Panc1 (cell line): Measurements from ENCODE around the gene INO80C. TPM values are rescaled to one million over a fixed set of nuclear protein-coding genes. Genes with fewer than 3 reads are reported as not detected.
A peak's percentile ranks its signal among the peaks of the same experiment; 100 is the strongest.

Experiments used
- ATAC-seq: fragments of 200-7000 bp; cut with Tn5 transposase; 2 replicates; pipeline ENCODE4 v1.9.1; 2020; ENCODE audit warnings: mild to moderate bottlenecking, moderate library complexity
- BruUV-seq: library from RNA; stranded (reverse); fragments of 400-500 nt; replicated peaks from 2 replicates; lab custom pipeline; 2021; lab: Mats Ljungman, UMichigan
- CTCF ChIA-PET: fragments of 300-600 bp; sonication (Branson Sonifier 250); formaldehyde crosslinking; loops from one replicate; lab custom pipeline; 2022; ENCODE audit warnings: antibody characterized with exemption; lab: Charles Lee
- POLR2A ChIA-PET: fragments of 300-600 bp; sonication (Branson Sonifier 250); formaldehyde crosslinking; loops from one replicate; lab custom pipeline; 2022; ENCODE audit warnings: antibody characterized with exemption; lab: Charles Lee
- DNase-seq: peaks from one replicate; pipeline ENCODE4 v3.0.0-alpha.2; 2010; ENCODE audit warnings: low read depth, low spot score
- H3K27ac ChIP-seq: 2 replicates; pipeline ENCODE4 v1.5.1; 2011; ENCODE audit warnings: mild to moderate bottlenecking, low read length, inconsistent platforms
- H3K27me3 ChIP-seq: fragments of 200-500 bp; sonication (Bioruptor generic); 2 replicates; pipeline ENCODE4 v1.6.0; 2014; ENCODE audit warnings: low read length, inconsistent platforms; ENCODE audit not compliant: control insufficient read depth, insufficient read depth
- H3K36me3 ChIP-seq: fragments of 200-500 bp; sonication (Bioruptor generic); 2 replicates; pipeline ENCODE4 v1.5.1; 2014; ENCODE audit warnings: inconsistent platforms, mild to moderate bottlenecking, low read length, moderate library complexity; ENCODE audit not compliant: control insufficient read depth, insufficient read depth
- H3K4me1 ChIP-seq: 2 replicates; pipeline ENCODE4 v1.5.1; 2011; ENCODE audit warnings: inconsistent platforms, mild to moderate bottlenecking, low read length, moderate library complexity; ENCODE audit not compliant: control insufficient read depth, insufficient read depth
- H3K4me3 ChIP-seq, 2 experiments: 2 replicates each; pipeline ENCODE4 v1.5.1; 2011 to 2012; ENCODE audit warnings: low read depth in 2 of 2, low read length in 2 of 2, mild to moderate bottlenecking in 2 of 2, inconsistent platforms in 1 of 2, moderate library complexity in 1 of 2
- H3K9me3 ChIP-seq: fragments of 200-500 bp; sonication (Bioruptor generic); 2 replicates; pipeline ENCODE4 v1.5.1; 2014; ENCODE audit warnings: low read depth, mild to moderate bottlenecking, inconsistent platforms, low read length, moderate library complexity; ENCODE audit not compliant: control insufficient read depth, insufficient read depth
- CTCF ChIP-seq: fragments of 450-650 bp; IDR thresholded peaks from 2 replicates; pipeline ENCODE4 v1.5.1; 2017; ENCODE audit warnings: mild to moderate bottlenecking
- POLR2AphosphoS5 ChIP-seq: IDR thresholded peaks from 2 replicates; pipeline ENCODE4 v1.6.1; 2012; ENCODE audit warnings: mild to moderate bottlenecking, low read depth, low read length, moderate library complexity
- REST ChIP-seq, 2 experiments: IDR thresholded peaks; 2 replicates each; pipeline ENCODE4 v1.6.1; 2011 to 2012; ENCODE audit warnings: low read depth in 2 of 2, control low read depth in 1 of 2, low read length in 1 of 2, mild to moderate bottlenecking in 1 of 2, moderate library complexity in 1 of 2; ENCODE audit not compliant: insufficient read depth in 1 of 2
- SIN3A ChIP-seq: IDR thresholded peaks from 2 replicates; pipeline ENCODE4 v1.6.1; 2012; ENCODE audit warnings: low read depth, mild to moderate bottlenecking, low read length, moderate library complexity, borderline replicate concordance; ENCODE audit not compliant: insufficient read depth
- TCF7L2 ChIP-seq: IDR thresholded peaks from 2 replicates; pipeline ENCODE4 v1.6.1; 2011; ENCODE audit warnings: mild to moderate bottlenecking, low read depth, low read length, inconsistent platforms
- in situ Hi-C: cut with HindIII; loops from 2 replicates; pipeline ENCODE4 v1.10.0; 2016; ENCODE audit warnings: low sequenced_read_pairs, low pct_unique_long_range_greater_than_20kb
- intact Hi-C: fragments of 100-400 bp; cut with micrococcal nuclease; formaldehyde crosslinking; loops from one replicate; pipeline ENCODE4 v1.10.0; 2022; ENCODE audit not compliant: unreplicated experiment
- total RNA-seq: library from RNA; stranded (reverse); gene quantifications from one replicate; pipeline ENCODE4 v1.2.1, GENCODE V29; 2021; ENCODE audit not compliant: unreplicated experiment

INO80C gene
- total RNA-seq, 1 experiment from 2014 or later: 25.8 TPM

- no peak for ATAC-seq
- no TSS peak for BruUV-seq
- no peak for DNase-seq
- no peaks in the 10 kb centered on the region for H3K9me3 ChIP-seq
- no peak overlapping the region for H3K4me3 ChIP-seq
- H3K27me3 ChIP-seq: no peaks in the 10 kb centered on the region
- peaks cover 21% of the 10 kb centered on the region for H3K4me1 ChIP-seq
- H3K27ac ChIP-seq: peak overlapping the region; percentile 57; the same call in 1 of the 2 replicates
- in situ Hi-C loops (no loop called here), intact Hi-C loops (no loop called here)
- ChIA-PET POLR2A (no interaction called here), CTCF (no interaction called here)
- no peak for TF ChIP-seq TCF7L2
- TF ChIP-seq POLR2AphosphoS5: no peak
- TF ChIP-seq CTCF: no peak
- no peak for TF ChIP-seq SIN3A
- no peaks in the 10 kb centered on the region for H3K36me3 ChIP-seq
Measured at GRCh38 chr18:35516351-35516750, 18.6 kb upstream of the INO80C start.

GRCh38 chr18:35515460-35516130 lies 17.8 kb upstream of the INO80C start:
- ChIA-PET POLR2A (no interaction called here), CTCF (no interaction called here)
- no peak for TF ChIP-seq CTCF
- TF ChIP-seq REST (IDR thresholded peaks at IDR 0.05; ENCODE audit: insufficient read depth in 1 of 2, low read depth in 2 of 2, low read length in 1 of 2): no peak
- TF ChIP-seq POLR2AphosphoS5: no peak
- TF ChIP-seq TCF7L2: no peak
- no peak for TF ChIP-seq SIN3A
- Histone ChIP-seq H3K36me3 (no peaks in the 10 kb centered on the region), H3K27ac (peak overlapping the region; percentile 57; the same call in 1 of the 2 replicates), H3K4me3 (no peak overlapping the region), H3K9me3 (no peaks in the 10 kb centered on the region), H3K27me3 (no peaks in the 10 kb centered on the region), H3K4me1 (peaks cover 21% of the 10 kb centered on the region)
- intact Hi-C loops: no loop called here
- no peak for DNase-seq
- ATAC-seq: no peak
- in situ Hi-C loops: no loop called here
- no TSS peak for BruUV-seq
